H1 (cell line): ENCODE data around the gene RWDD3. TPM values are rescaled to one million over a fixed set of nuclear protein-coding genes. Genes with fewer than 3 reads are reported as not detected.

Experiments
- CTCF ChIA-PET: fragments of 300-600 bp; sonication (Branson Sonifier 250); formaldehyde crosslinking; loops from one replicate; lab custom pipeline; 2021; ENCODE audit not compliant: partially characterized antibody; lab: Charles Lee
- POLR2A ChIA-PET: fragments of 300-600 bp; sonication (Branson Sonifier 250); formaldehyde crosslinking; loops from one replicate; lab custom pipeline; 2021; ENCODE audit warnings: inconsistent platforms; ENCODE audit not compliant: partially characterized antibody; lab: Charles Lee
- DNase-seq, 2 experiments: peaks; one replicate each; pipeline versions ENCODE4 v3.0.0 to v3.0.0-alpha.2; 2010 to 2022; ENCODE audit warnings: low spot score in 2 of 2, low read depth in 1 of 2, mixed read lengths in 1 of 2
- FAIRE-seq: peaks from 2 replicates; lab custom pipeline; 2011; peaks lifted over from hg19 to GRCh38; lab: Jason Lieb, UNC
- H2AFZ ChIP-seq: 2 replicates; pipeline ENCODE4 v1.8.1; 2012; ENCODE audit warnings: low read length, inconsistent platforms
- H2AK5ac ChIP-seq: 2 replicates; pipeline ENCODE4 v1.6.1; 2013; ENCODE audit warnings: low read depth, low read length
- H2BK120ac ChIP-seq: replicated peaks from 2 replicates; pipeline ENCODE3; 2013; ENCODE audit warnings: low read depth, low read length, inconsistent platforms
- H2BK12ac ChIP-seq: 2 replicates; pipeline ENCODE4 v1.6.1; 2013; ENCODE audit warnings: low read depth, low read length
- H2BK15ac ChIP-seq: 2 replicates; pipeline ENCODE4 v1.6.1; 2013; ENCODE audit warnings: low read length
- H2BK20ac ChIP-seq: 2 replicates; pipeline ENCODE4 v1.6.1; 2013; ENCODE audit warnings: low read length
- H2BK5ac ChIP-seq: 2 replicates; pipeline ENCODE4 v1.6.1; 2013; ENCODE audit warnings: low read depth, low read length
- H3K14ac ChIP-seq: 2 replicates; pipeline ENCODE4 v1.6.1; 2013; ENCODE audit warnings: inconsistent platforms; ENCODE audit not compliant: insufficient read length
- H3K18ac ChIP-seq: 2 replicates; pipeline ENCODE4 v1.6.1; 2013; ENCODE audit warnings: low read length; ENCODE audit errors: extremely low read depth
- H3K23ac ChIP-seq: 2 replicates; pipeline ENCODE4 v1.6.1; 2013; ENCODE audit warnings: inconsistent platforms; ENCODE audit not compliant: insufficient read length
- H3K23me2 ChIP-seq: 2 replicates; pipeline ENCODE4 v1.6.1; 2013; ENCODE audit warnings: low read depth, low read length
- H3K27ac ChIP-seq: 2 replicates; pipeline ENCODE4 v1.6.1; 2011; ENCODE audit warnings: low read depth, low read length, inconsistent platforms
- H3K27me3 ChIP-seq, 4 experiments: replicated peaks in 1 of 4; 1 replicate in 1 of 4; 2 replicates in 3 of 4; pipeline versions ENCODE4 v1.6.1 to v1.8.1; 2011 to 2013; ENCODE audit warnings: low read length in 3 of 4, mild to moderate bottlenecking in 3 of 4, inconsistent platforms in 2 of 4, mixed read lengths in 2 of 4, moderate library complexity in 1 of 4; ENCODE audit not compliant: control insufficient read depth in 3 of 4, insufficient read depth in 3 of 4; ENCODE audit errors: extremely low read depth in 1 of 4
- H3K36me3 ChIP-seq, 4 experiments: 2 replicates each; pipeline versions ENCODE4 v1.6.1 to v1.8.1; 2011 to 2013; ENCODE audit warnings: mild to moderate bottlenecking in 4 of 4, low read length in 3 of 4, moderate library complexity in 2 of 4, control low read depth in 1 of 4, inconsistent platforms in 1 of 4; ENCODE audit not compliant: insufficient read depth in 4 of 4, control insufficient read depth in 2 of 4
- H3K4ac ChIP-seq: replicated peaks from 2 replicates; pipeline ENCODE3; 2013; ENCODE audit warnings: low read length, low read depth, mixed read lengths, inconsistent platforms; ENCODE audit not compliant: insufficient read length
- H3K4me1 ChIP-seq, 4 experiments: replicated peaks in 1 of 4; 1 replicate in 1 of 4; 2 replicates in 3 of 4; pipeline versions ENCODE4 v1.6.1 to v1.8.1; 2011 to 2013; ENCODE audit warnings: low read length in 3 of 4, inconsistent platforms in 2 of 4, mixed read lengths in 1 of 4; ENCODE audit not compliant: insufficient read depth in 4 of 4, control insufficient read depth in 3 of 4
- H3K4me2 ChIP-seq, 2 experiments: 2 replicates each; pipeline versions ENCODE4 v1.6.1 to v1.8.1; 2011 to 2013; ENCODE audit warnings: low read depth in 2 of 2, low read length in 2 of 2, control low read depth in 1 of 2, inconsistent platforms in 1 of 2, mild to moderate bottlenecking in 1 of 2; ENCODE audit not compliant: insufficient read depth in 1 of 2
- H3K4me3 ChIP-seq, 4 experiments: fragments of 200-600, 300-600 bp in 1 of 4; sonication (generic), shearing (Covaris generic), sonication (Bioruptor Twin) in 1 of 4; 2 replicates each; pipeline versions ENCODE4 v1.5.1 to v1.8.1; 2011 to 2016; ENCODE audit warnings: low read length in 4 of 4, low read depth in 3 of 4, control low read depth in 2 of 4, inconsistent platforms in 2 of 4, mild to moderate bottlenecking in 2 of 4, mixed read lengths in 1 of 4, moderate library complexity in 1 of 4; ENCODE audit not compliant: insufficient read depth in 2 of 4; ENCODE audit errors: extremely low read depth in 1 of 4
- H3K56ac ChIP-seq: replicated peaks from 2 replicates; pipeline ENCODE3; 2013; ENCODE audit warnings: low read depth, mild to moderate bottlenecking, mixed read lengths, low read length, inconsistent platforms; ENCODE audit not compliant: insufficient read length
- H3K79me1 ChIP-seq: 2 replicates; pipeline ENCODE4 v1.6.1; 2013; ENCODE audit warnings: low read depth, low read length, control low read depth
- H3K79me2 ChIP-seq, 2 experiments: 2 replicates each; pipeline versions ENCODE4 v1.6.1 to v1.8.1; 2012 to 2013; ENCODE audit warnings: low read length in 2 of 2, mild to moderate bottlenecking in 2 of 2, inconsistent platforms in 1 of 2; ENCODE audit not compliant: insufficient read depth in 2 of 2, control insufficient read depth in 1 of 2
- H3K9ac ChIP-seq, 4 experiments: replicated peaks in 1 of 4; 1 replicate in 1 of 4; 2 replicates in 3 of 4; pipeline versions ENCODE4 v1.6.1 to v1.8.1; 2011 to 2013; ENCODE audit warnings: low read depth in 3 of 4, low read length in 3 of 4, control low read depth in 2 of 4, mild to moderate bottlenecking in 2 of 4, moderate library complexity in 2 of 4, inconsistent platforms in 1 of 4; ENCODE audit errors: extremely low read depth in 1 of 4
- H3K9me3 ChIP-seq, 2 experiments: 2 replicates each; pipeline versions ENCODE4 v1.6.1 to v1.8.1; 2012 to 2013; ENCODE audit warnings: mild to moderate bottlenecking in 2 of 2, moderate library complexity in 2 of 2, control low read depth in 1 of 2, inconsistent platforms in 1 of 2, low read depth in 1 of 2, low read length in 1 of 2, mixed read lengths in 1 of 2; ENCODE audit not compliant: insufficient read depth in 2 of 2
- H4K20me1 ChIP-seq, 2 experiments: replicated peaks in 1 of 2; 2 replicates each; pipeline versions ENCODE3 to v1.8.1; 2011 to 2013; ENCODE audit warnings: inconsistent platforms in 2 of 2, low read length in 2 of 2, mild to moderate bottlenecking in 1 of 2; ENCODE audit not compliant: insufficient read depth in 2 of 2, control insufficient read depth in 1 of 2
- H4K5ac ChIP-seq: 2 replicates; pipeline ENCODE4 v1.6.1; 2013; ENCODE audit warnings: low read length, low read depth, mixed read lengths, inconsistent platforms; ENCODE audit not compliant: insufficient read length
- H4K8ac ChIP-seq: 2 replicates; pipeline ENCODE4 v1.8.0; 2013; ENCODE audit warnings: mild to moderate bottlenecking, moderate library complexity, low read length, inconsistent platforms; ENCODE audit not compliant: insufficient read depth; ENCODE audit errors: extremely low read depth
- H4K91ac ChIP-seq: replicated peaks from 2 replicates; pipeline ENCODE3; 2013; ENCODE audit warnings: low read length, mixed read lengths, inconsistent platforms; ENCODE audit not compliant: insufficient read length
- BACH1 ChIP-seq: IDR thresholded peaks from 2 replicates; pipeline ENCODE4 v1.6.1; 2012; ENCODE audit warnings: low read length, improper control_type of control experiment
- CHD1 ChIP-seq: IDR thresholded peaks from 2 replicates; pipeline ENCODE4 v1.6.1; 2012; ENCODE audit warnings: low read depth, low read length, improper control_type of control experiment
- GTF2F1 ChIP-seq: IDR thresholded peaks from 2 replicates; pipeline ENCODE4 v1.6.1; 2012; ENCODE audit warnings: low read depth, low read length, improper control_type of control experiment, borderline replicate concordance
- HDAC2 ChIP-seq, 2 experiments: fragments of 300-600 bp in 1 of 2; sonication (generic) in 1 of 2; IDR thresholded peaks; 2 replicates each; pipeline ENCODE4 v1.6.1; 2011 to 2012; ENCODE audit warnings: low read depth in 2 of 2, low read length in 2 of 2, mild to moderate bottlenecking in 2 of 2, moderate library complexity in 2 of 2, borderline replicate concordance in 1 of 2, inconsistent platforms in 1 of 2
- KDM5A ChIP-seq: fragments of 200-600 bp; IDR thresholded peaks from 2 replicates; pipeline ENCODE4 v1.7.1; 2012; ENCODE audit warnings: mild to moderate bottlenecking, low read length, inconsistent platforms, mixed read lengths
- PHF8 ChIP-seq: fragments of 200-600 bp; sonication (generic); conservative IDR thresholded peaks from 2 replicates; pipeline ENCODE4 v1.7.1; 2012; ENCODE audit warnings: low read depth, mild to moderate bottlenecking, inconsistent platforms, low read length, moderate library complexity
- POLR2AphosphoS5 ChIP-seq: IDR thresholded peaks from 2 replicates; pipeline ENCODE4 v1.6.1; 2011; ENCODE audit warnings: low read depth, low read length
- SIN3A ChIP-seq, 2 experiments: IDR thresholded peaks in 1 of 2; conservative IDR thresholded peaks in 1 of 2; 2 replicates each; pipeline ENCODE4 v1.6.1; 2011 to 2012; ENCODE audit warnings: low read length in 2 of 2, improper control_type of control experiment in 1 of 2, low read depth in 1 of 2, mild to moderate bottlenecking in 1 of 2
- SP2 ChIP-seq: IDR thresholded peaks from 2 replicates; pipeline ENCODE4 v1.6.1; 2012; ENCODE audit warnings: mild to moderate bottlenecking, low read length, inconsistent platforms
- SUZ12 ChIP-seq: fragments of 200-600 bp; sonication (generic); IDR thresholded peaks from 2 replicates; pipeline ENCODE4 v1.6.1; 2012; ENCODE audit warnings: mild to moderate bottlenecking, inconsistent platforms, low read length, moderate library complexity, mixed read lengths
- TCF12 ChIP-seq: IDR thresholded peaks from 2 replicates; pipeline ENCODE4 v1.6.1; 2011; ENCODE audit warnings: low read depth, mild to moderate bottlenecking, low read length
- WGBS, 2 experiments: shearing (Covaris generic) in 1 of 2; methylation state at CpG; one replicate each; pipeline versions ENCODE4 v1.1.6 to v1.1.7; 2013 to 2015; ENCODE audit warnings: low lambda C conversion rate in 2 of 2, mixed read lengths in 2 of 2, inconsistent platforms in 1 of 2, low coverage in 1 of 2, missing lambda C conversion rate in 1 of 2; ENCODE audit not compliant: insufficient replicate concordance in 2 of 2, insufficient coverage in 1 of 2, insufficient read length in 1 of 2; ENCODE audit errors: extremely low coverage in 1 of 2, missing lambda C conversion rate in 1 of 2; 5-methylcytosine and 5-hydroxymethylcytosine counted together
- polyA plus RNA-seq, 7 experiments: library from polyadenylated mRNA; depleted of rRNA in 3 of 7; stranded (reverse) in 5 of 7; unstranded in 2 of 7; fragments of >200 nt in 5 of 7; fragments of 200-250 nt in 2 of 7; gene quantifications; 1 replicate in 5 of 7; 2 replicates in 1 of 7; 4 replicates in 1 of 7; pipeline versions ENCODE4 v1.2.1 to v1.2.3, GENCODE V29; 2011 to 2013; ENCODE audit warnings: missing spikeins in 2 of 7, mixed read lengths in 2 of 7
- total RNA-seq: library from RNA; stranded (reverse); fragmentation: NEBNext Ultra II Directional; extraction: Animal tissue kit (Norgen Biotek cat#: 25700); gene quantifications from 2 replicates; pipeline ENCODE4 v1.2.1, GENCODE V29; 2021
- TF ChIP-seq, protein P1 (sequence below): IDR thresholded peaks from 2 replicates; pipeline ENCODE4 v1.6.1; 2012; ENCODE audit warnings: inconsistent platforms
- TF ChIP-seq, protein P2 (sequence below): IDR thresholded peaks from 2 replicates; pipeline ENCODE4 v1.6.1; 2011; ENCODE audit warnings: low read length, improper control_type of control experiment

Gene RWDD3
- total and polyA plus RNA-seq, 2 of the 8 experiments (the other 6 are each of a cell fraction or from before 2014, with no cell fraction given) = 7.9 to 14.5 TPM

DNA sequence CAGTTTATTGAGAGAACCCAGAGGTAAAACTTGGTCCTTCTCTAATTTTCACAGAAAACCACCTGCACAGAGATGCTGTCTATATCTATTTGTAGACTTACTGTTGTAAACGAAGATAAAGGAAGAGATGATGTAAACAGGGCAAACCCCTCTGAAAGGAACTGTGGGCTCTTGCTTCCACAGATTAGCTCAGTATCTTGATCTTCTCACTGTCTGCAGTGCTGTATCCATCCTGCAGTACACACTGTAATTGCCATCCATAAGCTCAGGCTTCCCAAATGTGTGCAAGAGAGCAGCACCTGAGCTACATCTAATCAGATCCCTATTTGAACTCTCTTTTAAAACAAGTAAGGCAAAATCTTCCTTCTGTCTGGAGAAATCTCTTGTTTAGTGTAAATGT, 16.6 kb upstream of the RWDD3 start:
- no peak overlapping the region for H3K14ac ChIP-seq
- H4K91ac ChIP-seq = no peak overlapping the region
- no peak overlapping the region for H2BK12ac ChIP-seq
- H3K9me3 ChIP-seq = no peaks in the 10 kb centered on the region; a peak in 1 of 4 replicates
- H2BK20ac ChIP-seq = no peak overlapping the region
- no peak overlapping the region for H2AFZ ChIP-seq
- no peak overlapping the region; the same call in 1 of the 2 replicates for H3K27ac ChIP-seq
- FAIRE-seq = no peak
- no peak overlapping the region for H3K9ac ChIP-seq
- CTCF ChIA-PET = interaction anchor here (1.7 kb wide), 1 partner anchor 17 kb away, joined by 4 read pairs; the partner anchor contains the start of gene RWDD3
- H3K18ac ChIP-seq = no peak overlapping the region
- no peak overlapping the region for H3K4me2 ChIP-seq
- H2AK5ac ChIP-seq = no peak overlapping the region
- no peak for DNase-seq
- no peak overlapping the region for H2BK120ac ChIP-seq
- no peaks in the 10 kb centered on the region for H3K36me3 ChIP-seq
- no peak overlapping the region for H2BK5ac ChIP-seq
- H3K79me2 ChIP-seq = no peaks in the 10 kb centered on the region
- POLR2A ChIA-PET = no interaction called here
- no peak overlapping the region for H3K4me3 ChIP-seq
- H3K27me3 ChIP-seq = no peaks in the 10 kb centered on the region
- H2BK15ac ChIP-seq = no peak overlapping the region
- H4K20me1 ChIP-seq = no peaks in the 10 kb centered on the region
- peaks cover 0 to 5% (median 4%) of the 10 kb centered on the region in 4 experiments; a peak in 3 of 7 replicates for H3K4me1 ChIP-seq
- H3K79me1 ChIP-seq = no peaks in the 10 kb centered on the region
- H3K23ac ChIP-seq = no peak overlapping the region
- H3K56ac ChIP-seq = no peak overlapping the region
- H3K4ac ChIP-seq = no peak overlapping the region
- no peak overlapping the region for H4K8ac ChIP-seq
- WGBS, 2 experiments = 76% methylated on average over 1 of the region's 1 CpG; no CpG with 5 or more reads in 1 of the 2 experiments
- H4K5ac ChIP-seq = no peak overlapping the region
- H3K23me2 ChIP-seq = no peaks in the 10 kb centered on the region
- TF ChIP-seq TCF12 (no peak), POLR2AphosphoS5 (no peak), KDM5A (no peak), SUZ12 (no peak), SIN3A (conservative IDR thresholded peaks at IDR 0.05 in 1 of 2, IDR thresholded peaks at IDR 0.05 in 1 of 2; ENCODE audit: low read depth in 1 of 2, low read length in 2 of 2) (no peak), CHD1 (no peak), PHF8 (no peak), GTF2F1 (no peak), HDAC2 (IDR thresholded peaks at IDR 0.05; ENCODE audit: borderline replicate concordance in 1 of 2, low read depth in 2 of 2, low read length in 2 of 2) (no peak), SP2 (no peak), BACH1 (no peak)
- TF ChIP-seq, protein P1, sequence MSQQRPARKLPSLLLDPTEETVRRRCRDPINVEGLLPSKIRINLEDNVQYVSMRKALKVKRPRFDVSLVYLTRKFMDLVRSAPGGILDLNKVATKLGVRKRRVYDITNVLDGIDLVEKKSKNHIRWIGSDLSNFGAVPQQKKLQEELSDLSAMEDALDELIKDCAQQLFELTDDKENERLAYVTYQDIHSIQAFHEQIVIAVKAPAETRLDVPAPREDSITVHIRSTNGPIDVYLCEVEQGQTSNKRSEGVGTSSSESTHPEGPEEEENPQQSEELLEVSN = no peak
- TF ChIP-seq, protein P2, sequence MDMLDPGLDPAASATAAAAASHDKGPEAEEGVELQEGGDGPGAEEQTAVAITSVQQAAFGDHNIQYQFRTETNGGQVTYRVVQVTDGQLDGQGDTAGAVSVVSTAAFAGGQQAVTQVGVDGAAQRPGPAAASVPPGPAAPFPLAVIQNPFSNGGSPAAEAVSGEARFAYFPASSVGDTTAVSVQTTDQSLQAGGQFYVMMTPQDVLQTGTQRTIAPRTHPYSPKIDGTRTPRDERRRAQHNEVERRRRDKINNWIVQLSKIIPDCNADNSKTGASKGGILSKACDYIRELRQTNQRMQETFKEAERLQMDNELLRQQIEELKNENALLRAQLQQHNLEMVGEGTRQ = no peak
